Measurements from ENCODE around the gene PCSK1.
"Not testable (repeated sequence)": the region's sequence is repeated elsewhere in the genome, so short reads cannot be mapped to it uniquely, and the experiment has no call there.

Gene PCSK1

DNA sequence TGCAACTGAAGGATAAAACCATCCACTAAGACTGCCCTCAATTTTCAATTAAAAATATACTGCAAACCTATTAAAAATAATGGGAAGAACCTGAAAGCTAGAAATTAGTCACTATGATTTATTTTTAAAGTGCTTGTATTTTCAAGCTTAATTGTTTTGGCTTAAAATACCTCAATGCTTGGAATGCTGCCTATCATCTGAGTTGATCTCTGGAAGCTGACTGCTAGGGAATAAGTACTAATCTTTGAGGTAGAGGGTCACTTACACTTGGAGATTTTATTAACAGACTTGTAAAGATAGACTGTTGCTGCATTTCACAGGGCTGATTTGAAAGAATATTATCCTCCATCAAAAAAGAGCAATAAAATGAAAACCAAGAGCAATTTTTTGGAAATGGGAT, 6.2 kb downstream of the PCSK1 start:
- no peak for DNase-seq

DNA sequence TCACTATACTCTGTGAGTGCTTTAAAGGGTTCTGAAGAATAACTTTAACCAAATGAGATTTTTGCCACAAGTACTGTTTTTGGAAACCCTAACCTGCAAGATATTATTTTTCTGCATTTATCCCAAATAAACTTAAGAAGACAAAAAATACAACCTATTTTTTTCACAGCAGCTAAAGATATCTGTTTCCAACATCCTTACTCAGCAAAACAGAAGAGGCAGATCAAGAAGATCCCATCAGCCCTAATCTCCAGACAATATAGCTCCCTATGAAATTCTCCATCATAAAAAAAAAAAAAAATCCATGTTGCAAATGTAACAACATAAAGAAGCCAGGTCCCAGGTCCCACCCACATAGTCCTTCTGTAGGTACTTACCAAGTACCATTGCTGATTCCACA, 7.6 kb downstream of the PCSK1 start:
- no peak for DNase-seq

DNA sequence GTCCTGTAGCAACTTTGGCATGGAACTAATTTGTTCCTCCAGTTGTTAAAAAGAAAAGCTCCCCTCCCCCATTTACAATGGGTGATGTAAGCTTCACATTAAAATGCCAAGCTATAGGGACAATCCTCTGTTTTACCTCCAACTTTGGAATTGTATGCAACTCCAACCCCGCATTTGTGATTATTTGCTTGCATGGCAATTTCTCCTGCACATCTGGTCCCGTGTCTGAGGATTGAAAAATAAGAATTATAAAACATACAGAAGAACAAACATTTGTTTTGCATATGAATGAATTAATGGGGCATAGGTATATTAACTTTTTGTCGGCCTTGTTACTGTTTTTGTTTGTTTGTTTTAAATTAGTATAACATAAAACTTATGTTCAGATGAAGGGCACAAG, 17.2 kb downstream of the PCSK1 start:
- no peak for DNase-seq

DNA sequence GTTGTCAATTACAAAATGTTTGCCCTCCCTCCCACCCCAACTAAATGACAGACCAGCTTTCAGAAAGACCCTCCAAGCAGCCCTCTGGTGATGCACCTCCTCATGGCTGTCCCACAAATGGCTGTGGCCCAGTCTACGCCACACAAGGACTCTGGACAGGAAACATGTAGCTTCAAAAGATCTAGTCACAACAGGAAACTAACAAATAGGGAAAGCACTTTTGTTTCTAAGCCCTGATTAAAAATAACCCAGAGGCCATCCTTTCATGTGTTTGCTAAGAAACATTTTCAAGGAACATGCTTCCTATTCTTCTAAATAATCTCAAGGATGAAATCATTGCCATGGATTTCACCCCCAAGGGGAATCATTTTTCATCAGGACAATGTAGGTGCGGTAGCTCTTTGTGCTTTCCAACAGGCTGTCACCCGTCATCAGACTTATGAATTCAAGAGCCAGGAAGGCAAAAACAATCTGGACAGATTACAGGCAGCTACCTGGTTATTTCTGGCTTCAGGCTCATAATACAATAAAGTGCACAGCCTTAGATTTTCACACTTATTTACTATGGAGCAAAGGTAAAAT, 20.1 kb downstream of the PCSK1 start:
- no peak for DNase-seq

DNA sequence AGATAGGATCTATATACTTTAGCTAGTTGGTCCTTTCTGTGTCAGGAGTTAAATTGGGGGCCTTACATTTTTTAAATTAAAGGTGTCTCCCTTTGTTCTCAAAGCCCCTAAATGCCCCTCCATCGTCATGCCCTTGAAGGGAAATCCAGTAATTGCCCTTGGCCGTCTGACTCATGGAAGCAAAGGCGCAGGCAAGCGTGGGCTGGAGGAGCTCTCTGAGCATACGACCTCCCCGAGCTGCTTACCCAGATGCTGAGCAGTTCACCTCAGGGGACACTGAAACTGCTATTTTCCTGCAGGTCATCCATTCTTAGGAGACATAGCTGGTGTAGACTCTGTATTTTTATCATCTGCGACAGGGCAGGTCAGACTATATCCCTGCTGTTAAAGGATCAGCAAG, 23.0 kb downstream of the PCSK1 start:
- no peak for DNase-seq

DNA sequence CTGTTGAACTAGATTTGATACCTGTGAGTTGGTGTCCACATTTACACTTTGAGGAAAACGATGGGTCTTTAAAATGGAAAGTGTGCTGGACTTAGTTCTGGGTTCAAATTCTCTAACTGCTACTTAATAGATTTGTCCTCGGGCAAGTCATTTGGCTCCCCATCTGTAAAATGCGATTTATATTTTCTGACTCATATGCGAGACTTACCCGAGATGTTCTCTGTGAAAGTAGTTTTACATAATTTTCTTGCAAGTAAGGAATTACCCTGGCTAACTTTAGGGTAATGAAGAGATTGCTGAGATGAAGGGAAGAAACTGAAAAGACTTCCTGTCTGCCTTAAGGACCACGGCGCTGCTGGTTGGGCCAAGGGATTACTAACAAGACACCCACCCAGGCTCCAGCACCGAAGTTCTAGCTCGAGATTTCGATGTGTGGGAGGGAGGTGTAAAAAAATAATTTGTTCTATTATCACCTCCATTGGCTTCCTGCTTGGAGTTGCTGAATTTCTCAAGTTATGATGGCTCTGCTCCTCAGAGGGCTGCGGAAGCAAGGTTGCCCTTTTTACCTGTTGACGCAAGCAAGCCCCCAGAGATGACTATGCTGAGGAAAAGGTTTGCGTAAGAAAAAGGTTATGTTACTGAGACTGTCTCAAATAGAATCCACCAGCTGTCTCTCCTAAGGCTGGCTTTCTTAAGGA, 24.1 kb downstream of the PCSK1 start:
- DNase-seq: no peak

DNA sequence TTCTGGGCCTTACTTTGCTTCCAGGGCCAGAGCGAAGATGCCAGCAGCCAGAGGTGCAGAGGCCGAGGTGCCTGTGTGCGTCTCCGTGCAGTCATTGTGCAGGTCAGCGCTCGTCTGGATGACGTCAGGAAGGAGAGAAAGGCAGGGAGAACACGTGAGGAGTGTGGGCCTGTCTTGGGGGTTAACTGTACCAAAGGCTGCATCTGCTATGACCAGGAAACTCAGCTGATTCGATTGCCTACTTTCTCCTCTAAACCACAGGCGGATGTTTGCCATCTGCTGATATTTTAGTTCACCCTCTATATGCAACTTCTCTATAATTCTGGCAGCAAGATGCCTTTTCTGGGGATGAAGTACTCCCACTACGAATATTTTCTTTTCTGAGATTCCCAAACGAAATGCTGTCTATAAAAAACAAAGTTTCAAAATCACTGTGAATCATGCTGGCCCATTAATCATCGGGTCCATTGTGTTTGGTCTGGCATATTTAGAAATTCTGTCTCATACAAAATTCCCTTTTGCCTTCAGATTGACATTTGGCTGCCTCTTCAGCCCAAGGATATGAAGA, 24.8 kb downstream of the PCSK1 start:
- DNase-seq: peak; percentile 74

DNA sequence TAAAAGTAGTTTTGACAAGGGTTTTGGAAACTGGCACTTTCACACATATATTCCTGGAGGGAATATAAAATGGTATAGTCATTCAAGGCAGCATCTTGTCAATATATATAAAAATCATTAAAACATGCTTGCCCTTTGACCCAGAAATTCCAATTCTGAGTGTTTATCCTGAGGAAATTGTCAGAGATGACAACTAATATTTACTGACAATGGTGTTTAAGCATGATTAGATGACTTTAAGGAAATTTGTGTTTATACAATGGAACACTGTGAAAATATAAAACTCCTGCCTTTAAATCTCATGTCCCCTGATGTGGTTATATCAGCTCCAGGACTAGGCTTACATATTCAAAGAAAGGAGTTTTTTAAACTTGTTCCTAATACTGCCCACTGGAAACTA, 25.6 kb downstream of the PCSK1 start:
- DNase-seq: no peak

DNA sequence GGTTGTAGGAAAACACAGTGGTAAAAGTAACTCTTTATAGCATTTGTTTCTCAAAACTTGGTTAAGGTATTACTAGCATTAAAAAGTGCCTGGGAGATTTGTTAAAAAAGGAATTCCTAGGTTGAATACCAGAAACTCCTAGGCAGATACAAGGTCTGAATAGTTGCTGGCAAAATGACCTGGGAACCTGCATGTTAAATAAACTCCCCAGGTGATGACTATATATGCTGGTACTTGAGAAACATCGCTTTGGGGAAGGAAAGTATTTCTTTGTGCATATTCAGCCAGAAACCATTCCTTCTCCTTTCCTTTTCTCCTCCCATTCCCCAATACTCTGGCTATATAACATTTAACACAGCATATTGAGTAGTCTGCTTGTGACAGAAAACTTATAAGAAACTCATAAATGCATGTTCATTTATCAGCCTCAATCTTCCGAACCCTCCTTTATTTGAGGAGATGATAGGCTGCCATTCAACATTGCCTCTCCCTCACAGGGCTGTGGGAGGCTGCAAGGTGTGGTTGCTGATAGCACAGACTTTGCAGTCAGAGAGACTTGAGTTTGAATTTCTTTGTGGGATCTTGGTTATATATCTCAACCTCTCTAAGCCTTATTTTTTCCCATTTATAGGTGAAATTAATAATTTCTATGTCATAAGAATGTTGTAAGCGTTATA, 28.7 kb downstream of the PCSK1 start:
- no peak for DNase-seq

DNA sequence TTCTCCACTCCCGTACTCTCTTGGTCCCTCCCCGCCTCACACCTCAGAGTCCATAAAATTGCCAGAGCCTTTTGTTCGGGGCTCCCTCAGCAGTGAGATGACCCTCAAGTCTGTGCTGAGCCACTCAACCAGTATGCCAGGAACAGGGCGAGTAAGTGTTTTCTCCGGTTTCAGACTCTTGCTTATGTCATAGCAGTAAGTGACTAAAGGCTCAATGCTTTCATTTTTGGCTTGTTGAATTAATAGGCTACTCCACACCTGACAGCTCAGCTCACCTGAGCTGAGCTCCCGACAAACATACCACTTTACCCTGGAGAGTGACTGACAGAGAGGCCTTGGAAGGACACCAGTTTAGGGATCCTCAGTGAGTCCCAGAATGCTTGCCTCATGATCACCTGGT, 30.5 kb downstream of the PCSK1 start:
- DNase-seq: no peak

DNA sequence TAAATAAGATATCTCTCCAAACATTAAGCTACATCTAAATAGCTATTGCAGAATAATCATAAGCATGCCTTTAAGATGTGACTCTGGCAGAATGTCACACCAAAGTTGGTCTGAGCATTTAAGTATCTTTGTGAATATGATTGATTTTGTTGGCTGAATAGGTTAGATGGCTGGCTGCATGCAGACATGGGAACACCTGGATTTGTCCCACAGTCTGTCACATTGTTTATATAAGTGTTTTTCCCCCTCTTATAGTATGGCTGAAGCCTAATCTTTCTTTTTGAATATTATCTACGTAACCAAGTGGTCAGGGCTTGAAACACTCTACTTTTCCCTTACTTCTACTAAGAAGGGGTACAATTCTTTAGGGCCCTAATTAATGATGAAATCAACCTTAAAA, 36.2 kb downstream of the PCSK1 start:
- no peak for DNase-seq

DNA sequence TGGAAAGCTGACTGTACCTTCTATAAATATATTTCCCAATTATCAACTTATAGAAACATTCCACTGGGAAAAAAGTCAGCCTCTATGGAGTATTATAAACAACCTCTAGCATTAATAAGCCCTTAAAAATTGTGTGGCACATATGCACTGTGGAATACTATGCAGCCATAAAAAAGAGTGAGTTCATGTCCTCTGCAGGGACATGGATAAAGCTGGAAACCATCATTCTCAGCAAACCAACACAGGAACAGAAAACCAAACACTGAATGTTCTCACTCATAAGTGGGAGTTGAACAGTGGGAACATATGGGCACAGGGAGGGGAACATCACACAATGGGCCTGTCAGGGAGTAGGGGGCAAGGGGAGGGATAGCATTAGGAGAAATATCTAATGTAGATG, 37.8 kb downstream of the PCSK1 start:
- DNase-seq: not testable (repeated sequence)

DNA sequence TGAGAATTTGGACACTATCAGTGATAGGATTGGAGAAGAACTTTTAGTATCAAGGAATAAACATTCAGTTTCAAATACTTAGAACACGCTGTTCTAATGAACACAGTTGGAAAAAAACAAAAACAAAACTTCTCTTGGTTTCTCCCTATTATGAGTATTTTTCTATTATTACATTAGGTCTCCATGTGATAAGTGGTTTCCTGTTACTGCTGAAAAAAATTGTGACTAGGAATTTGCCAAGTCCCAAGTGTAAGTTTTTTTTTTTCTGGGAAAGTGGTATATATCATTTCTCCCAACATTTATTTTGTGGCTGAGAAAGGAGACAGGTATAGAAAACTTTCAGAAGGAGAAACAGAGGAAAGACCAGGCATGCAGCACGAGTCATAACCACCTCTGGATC, 41.1 kb downstream of the PCSK1 start:
- no peak for DNase-seq

DNA sequence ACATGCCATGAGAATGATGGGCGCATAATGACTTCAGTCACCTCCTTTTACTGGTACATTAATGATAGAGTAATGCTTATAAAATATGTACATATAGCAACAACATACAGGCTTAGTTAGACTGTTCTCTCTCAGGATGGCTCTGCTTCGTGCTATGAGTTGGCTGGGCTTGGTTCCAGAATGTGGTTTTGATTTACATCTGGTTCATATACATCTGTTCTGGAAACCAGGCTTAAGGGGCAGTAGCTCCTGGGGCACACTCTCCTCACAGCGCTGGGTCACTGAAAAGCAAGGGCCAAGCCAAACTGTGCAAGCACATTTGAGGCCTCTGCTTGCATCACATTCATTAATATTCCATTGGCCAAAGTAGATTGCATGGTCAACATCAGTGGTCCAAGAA, 44.9 kb downstream of the PCSK1 start:
- DNase-seq: peak; percentile 81

DNA sequence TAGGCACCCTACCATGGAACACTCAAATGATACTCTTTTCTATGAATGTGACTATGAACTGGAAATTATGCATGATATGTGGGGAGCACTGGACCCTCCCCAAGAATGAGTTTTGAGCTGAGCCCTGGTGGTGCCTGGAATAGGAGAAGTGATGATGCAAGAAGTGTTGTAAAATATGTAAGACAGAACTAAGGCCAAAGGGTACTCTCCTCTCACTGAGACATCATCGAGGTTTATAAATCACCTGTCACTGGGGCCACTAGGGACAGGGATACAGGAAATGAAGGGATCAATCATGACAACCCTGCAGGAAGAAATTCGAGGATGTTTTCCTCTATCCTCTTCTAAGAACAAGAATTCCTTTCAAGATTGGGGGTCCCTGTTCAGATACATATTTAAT, 45.4 kb downstream of the PCSK1 start:
- peak; percentile 14 for DNase-seq

DNA sequence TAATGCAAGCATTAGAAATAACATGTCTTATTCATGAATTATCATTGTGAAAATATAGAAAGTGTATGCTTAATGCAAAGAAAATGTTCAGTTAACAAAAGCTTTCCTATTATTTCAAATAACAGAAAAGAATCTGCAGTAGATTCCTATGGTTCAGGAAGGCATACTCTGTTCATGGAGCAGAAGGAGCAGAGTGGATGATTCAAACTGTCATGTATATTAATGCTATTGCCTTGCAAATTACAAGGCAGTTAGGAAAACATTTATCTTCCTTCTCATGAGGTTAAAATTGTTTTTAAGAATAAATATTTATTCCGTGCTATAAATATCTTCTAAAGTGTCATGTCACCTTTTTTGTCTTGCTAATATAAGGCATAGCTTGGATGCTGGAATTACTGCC, 47.5 kb downstream of the PCSK1 start:
- DNase-seq: no peak

DNA sequence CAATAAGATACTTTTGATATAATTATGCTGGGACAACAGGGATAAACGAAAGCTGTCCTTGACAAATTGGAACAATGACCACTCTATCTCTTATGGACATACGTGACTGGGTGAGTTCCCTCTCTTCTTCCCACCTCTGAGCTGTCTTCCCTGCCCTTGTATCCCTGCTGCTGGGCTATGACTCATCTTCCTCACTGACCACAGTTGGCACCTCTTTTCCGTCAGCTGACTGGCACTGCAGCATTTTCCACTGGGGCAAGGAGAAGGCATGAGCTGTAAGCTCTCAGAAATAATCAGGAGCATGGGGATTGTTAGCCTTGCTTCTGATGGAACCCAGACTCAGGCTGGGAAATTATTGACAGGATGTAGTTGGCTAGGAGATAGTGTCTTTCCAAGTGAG, 48.7 kb downstream of the PCSK1 start:
- peak; percentile 34 for DNase-seq

DNA sequence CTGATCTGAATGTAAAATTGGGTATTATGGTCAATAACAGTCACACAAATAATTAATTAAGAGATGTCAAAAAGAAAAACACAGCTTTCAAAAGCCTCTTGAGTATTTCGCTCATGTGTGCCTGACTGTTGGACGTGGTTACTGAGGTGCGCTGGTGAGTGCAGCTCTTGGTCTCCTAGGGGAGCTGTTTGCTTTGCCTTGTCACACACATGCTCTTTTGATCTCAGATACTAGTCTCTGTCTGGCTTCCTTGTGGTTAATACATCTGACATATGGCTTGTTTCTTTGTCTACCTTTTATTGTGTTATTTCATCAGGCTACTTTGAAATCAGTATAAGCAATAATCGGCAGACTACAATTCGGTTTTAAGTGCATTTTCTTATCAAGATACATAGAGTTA, 51.5 kb downstream of the PCSK1 start:
- DNase-seq: no peak

DNA sequence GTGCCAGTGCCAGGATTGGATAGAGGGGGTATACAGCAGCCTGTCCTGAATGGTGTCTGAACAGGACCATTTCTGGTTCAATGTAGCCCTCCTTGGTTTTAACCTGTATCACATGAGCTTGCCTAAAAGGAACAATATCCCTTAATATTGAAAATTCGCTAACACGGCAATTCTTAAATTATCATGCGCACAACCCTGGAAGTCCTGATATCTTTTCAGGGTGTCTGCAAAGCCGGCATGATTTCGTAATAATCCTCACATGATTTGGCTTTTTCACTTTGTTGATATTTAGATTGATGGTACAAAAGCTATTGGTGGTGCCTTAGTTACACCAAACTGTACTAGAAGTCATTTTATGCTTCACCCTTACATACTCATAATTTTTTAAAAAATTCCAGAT, 53.2 kb downstream of the PCSK1 start:
- DNase-seq: no peak

DNA sequence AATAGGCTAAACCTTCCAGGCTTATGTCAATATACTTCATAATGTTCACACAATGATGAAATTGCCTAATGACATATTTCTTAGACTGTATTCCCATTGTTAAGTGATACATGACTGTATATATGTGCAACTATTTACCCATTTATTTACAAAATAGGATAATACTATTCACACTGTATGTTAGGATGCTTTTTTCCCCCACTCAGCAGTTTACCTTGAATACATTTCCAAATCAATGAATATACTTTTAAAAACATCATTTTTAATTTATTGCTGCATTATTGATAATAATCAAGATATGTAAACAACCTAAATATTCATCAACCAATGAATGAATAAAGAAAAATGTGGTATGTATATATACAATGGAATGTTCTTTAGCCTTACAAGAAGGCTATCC, 55.5 kb downstream of the PCSK1 start:
- DNase-seq: no peak

DNA sequence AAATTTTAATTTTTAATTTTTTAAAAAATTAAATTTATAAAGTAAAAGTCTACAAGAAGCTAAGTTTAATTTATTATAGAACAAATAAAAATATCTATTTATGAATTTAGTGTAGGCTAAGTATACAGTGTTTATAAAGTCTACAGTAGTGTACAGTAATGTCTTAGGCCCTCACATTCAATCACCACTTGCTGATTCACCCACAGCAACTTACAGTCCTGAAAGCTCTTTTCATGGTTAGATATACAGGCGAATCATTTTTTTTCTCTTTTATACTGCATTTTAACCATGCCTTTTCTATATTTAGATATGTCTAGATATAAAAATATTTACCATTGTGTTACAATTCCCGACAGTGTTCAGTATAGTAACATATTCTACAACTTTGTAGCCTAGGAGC, 55.9 kb downstream of the PCSK1 start:
- peak; percentile 35 for DNase-seq

DNA sequence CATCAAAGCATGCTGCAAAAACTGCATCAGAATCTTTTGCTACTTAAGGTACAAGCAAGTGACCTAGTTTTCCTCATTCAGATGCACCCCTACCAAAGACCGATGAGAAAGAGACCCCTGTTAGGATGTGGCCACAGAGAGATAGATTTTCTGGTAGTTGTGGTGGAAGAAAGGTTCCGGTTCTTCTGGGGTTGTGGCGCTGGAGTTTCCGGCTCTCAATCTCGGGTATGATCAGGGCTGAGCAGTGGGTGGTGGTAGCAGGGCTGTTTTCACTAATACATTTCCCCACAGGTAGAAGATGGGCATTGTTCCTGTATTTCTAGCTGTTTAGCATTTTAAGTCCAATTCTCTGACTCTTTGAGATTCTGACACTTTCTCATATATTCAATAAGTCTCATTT, 58.4 kb downstream of the PCSK1 start:
- DNase-seq: no peak

DNA sequence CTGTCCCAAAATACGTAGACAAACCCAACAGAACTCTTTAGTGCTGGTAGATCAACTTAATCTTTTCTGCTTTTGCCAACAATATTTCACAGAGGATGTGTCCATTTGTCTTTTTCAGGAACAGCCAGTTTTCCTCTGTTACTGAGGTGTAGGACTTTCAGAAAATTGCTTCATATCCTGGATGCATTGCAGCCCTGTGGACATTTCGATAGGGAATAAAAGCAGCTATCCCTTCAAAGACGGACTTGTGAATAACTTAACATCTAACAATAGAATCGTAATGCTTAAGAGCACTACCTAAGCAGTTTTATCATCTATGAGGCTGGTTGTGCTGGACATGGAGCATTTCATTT, 59.7 kb downstream of the PCSK1 start:
- no peak for DNase-seq

DNA sequence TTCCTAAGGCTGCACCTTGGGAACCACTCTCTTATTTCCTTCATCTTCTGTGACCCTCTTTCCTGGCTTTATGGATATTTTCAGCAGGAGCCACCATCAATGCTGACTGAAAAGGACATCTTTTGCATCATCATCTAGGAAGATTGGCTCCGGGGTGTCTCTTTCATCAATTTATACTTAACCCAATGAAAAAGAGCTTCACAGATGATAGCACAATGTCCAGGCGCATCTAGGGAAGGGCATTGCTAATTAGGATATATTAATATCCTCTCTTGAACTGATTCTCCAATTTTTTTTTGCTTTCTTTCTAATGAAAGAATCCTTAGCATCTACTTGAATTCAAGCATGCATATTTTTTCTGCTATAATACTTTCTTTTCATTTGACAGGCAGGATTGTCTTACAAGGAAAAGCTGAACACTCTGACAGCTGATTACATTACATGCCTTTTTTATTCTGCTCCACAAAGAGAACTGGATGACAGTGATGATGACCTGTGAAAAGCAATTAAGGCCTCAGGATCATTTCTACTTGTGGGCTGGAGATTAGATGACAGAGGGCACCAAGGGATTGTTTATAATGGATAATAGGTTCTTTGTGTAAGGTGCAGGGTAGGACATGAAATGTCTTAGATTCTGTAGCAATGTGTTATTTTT, 60.2 kb downstream of the PCSK1 start:
- no peak for DNase-seq

All from fibroblast of skin of abdomen (primary cell).